ENCODE data around the gene TRABD2B. TPM values are rescaled to one million over a fixed set of nuclear protein-coding genes. Genes with fewer than 3 reads are reported as not detected.
"Not testable (repeated sequence)": the region's sequence is repeated elsewhere in the genome, so short reads cannot be mapped to it uniquely, and the experiment has no call there.

TRABD2B gene
- total RNA-seq, 1 donor from 2014 or later, result 6.7 TPM

DNA sequence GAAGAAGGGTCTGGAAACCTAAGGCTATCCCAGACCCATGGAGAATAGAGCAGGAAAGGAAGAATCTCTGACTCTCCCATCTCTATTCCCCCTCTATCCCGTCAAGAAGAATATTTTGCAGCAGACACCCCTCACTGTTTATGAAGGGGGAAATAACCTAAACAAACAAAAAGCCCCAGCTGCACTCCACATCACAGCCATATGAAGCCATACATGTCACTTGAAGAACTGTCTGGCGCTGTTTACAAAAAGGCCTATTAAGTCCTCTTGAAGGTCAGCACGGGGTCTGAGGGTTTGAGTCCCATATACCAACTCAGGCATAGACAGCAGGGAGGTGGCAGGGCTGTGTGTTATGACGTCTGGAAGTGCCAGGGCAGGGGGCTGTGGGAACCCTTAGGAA is 31.4 kb downstream of the TRABD2B start:
- Mint-ChIP-seq H3K27ac (no peak overlapping the region), H3K4me3 (no peak overlapping the region), H3K36me3 (no peaks in the 10 kb centered on the region), H3K9me3 (peaks cover 3% of the 10 kb centered on the region), H3K4me1 (ENCODE audit: unreplicated experiment) (peaks cover 47% of the 10 kb centered on the region), H3K27me3 (peaks cover 7% of the 10 kb centered on the region)
- TF ChIP-seq, protein P1, sequence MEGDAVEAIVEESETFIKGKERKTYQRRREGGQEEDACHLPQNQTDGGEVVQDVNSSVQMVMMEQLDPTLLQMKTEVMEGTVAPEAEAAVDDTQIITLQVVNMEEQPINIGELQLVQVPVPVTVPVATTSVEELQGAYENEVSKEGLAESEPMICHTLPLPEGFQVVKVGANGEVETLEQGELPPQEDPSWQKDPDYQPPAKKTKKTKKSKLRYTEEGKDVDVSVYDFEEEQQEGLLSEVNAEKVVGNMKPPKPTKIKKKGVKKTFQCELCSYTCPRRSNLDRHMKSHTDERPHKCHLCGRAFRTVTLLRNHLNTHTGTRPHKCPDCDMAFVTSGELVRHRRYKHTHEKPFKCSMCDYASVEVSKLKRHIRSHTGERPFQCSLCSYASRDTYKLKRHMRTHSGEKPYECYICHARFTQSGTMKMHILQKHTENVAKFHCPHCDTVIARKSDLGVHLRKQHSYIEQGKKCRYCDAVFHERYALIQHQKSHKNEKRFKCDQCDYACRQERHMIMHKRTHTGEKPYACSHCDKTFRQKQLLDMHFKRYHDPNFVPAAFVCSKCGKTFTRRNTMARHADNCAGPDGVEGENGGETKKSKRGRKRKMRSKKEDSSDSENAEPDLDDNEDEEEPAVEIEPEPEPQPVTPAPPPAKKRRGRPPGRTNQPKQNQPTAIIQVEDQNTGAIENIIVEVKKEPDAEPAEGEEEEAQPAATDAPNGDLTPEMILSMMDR (conservative IDR thresholded peaks at IDR 0.05), result no peak
- DNase-seq (ENCODE audit: extremely low spot score, unreplicated experiment), result no peak

DNA sequence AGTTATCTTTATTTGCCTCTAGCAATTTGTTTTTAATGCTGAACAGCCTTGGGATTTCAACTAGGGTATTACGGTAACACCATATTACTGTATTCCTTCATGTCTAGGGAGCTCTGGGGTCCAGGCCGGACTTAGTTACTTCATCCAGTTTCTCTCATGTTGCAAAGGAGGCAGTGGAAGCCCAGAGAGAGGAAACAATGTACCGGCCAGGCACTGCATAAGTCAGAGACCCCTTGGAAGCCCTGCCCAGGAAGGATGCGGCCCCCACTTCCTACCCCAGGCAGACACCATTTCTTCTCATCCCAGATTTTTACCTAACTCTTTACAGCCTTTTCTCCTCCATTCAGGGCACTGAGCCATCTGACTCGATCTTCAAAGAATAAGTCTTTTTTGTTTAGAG is 32.5 kb downstream of the TRABD2B start:
- no peak for DNase-seq (ENCODE audit: extremely low spot score, unreplicated experiment)
- no peaks in the 10 kb centered on the region for H3K36me3 Mint-ChIP-seq
- no peaks in the 10 kb centered on the region for H3K27me3 Mint-ChIP-seq
- peaks cover 35% of the 10 kb centered on the region for H3K4me1 Mint-ChIP-seq (ENCODE audit: unreplicated experiment)
- H3K27ac Mint-ChIP-seq, result no peak overlapping the region
- TF ChIP-seq, protein P1 (conservative IDR thresholded peaks at IDR 0.05), result no peak
- peaks cover 3% of the 10 kb centered on the region for H3K9me3 Mint-ChIP-seq
- H3K4me3 Mint-ChIP-seq, result no peak overlapping the region

DNA sequence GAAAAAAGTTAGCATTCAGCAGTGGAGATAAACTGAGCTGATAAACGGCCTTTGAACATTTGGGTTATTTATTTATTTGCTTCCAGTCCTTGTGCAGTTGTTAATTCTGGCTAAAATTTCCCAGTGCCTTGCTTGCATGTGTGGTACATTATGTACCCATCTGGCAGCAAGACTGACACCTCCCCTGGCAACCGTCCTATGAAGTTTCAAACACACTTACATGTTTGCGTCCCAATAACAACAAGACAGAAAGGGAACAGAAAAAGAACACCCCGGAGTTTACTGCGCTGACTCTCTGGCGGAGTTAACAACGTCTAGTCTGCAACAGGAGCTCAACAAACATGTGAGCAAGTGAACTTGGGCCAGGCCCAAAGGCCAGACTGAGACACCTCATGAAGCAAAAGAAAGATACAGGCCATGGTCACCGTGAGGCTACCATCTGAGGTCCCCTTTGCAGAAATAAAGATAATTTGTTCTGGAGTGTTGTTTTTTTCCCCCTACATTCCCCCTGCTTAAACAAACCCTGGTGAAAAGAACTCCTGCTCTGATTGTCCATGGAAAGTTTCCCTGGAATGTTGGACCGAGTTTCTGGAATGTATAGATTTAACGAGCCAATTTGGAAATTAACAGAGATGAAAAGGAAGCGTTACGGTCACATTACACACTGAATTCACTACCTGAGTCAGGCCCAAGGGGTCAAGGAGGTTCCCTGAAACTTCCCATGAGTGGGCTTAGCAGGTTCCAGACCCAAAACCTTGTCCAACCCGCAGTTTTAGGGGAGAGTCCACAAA is 33.4 kb downstream of the TRABD2B start:
- peaks cover 8% of the 10 kb centered on the region for H3K9me3 Mint-ChIP-seq
- peaks cover 30% of the 10 kb centered on the region for H3K4me1 Mint-ChIP-seq (ENCODE audit: unreplicated experiment)
- TF ChIP-seq, protein P1 (conservative IDR thresholded peaks at IDR 0.05), result no peak
- H3K36me3 Mint-ChIP-seq, result no peaks in the 10 kb centered on the region
- H3K4me3 Mint-ChIP-seq, result no peak overlapping the region
- no peak for DNase-seq (ENCODE audit: extremely low spot score, unreplicated experiment)
- no peak overlapping the region for H3K27ac Mint-ChIP-seq
- H3K27me3 Mint-ChIP-seq, result peaks cover 2% of the 10 kb centered on the region

DNA sequence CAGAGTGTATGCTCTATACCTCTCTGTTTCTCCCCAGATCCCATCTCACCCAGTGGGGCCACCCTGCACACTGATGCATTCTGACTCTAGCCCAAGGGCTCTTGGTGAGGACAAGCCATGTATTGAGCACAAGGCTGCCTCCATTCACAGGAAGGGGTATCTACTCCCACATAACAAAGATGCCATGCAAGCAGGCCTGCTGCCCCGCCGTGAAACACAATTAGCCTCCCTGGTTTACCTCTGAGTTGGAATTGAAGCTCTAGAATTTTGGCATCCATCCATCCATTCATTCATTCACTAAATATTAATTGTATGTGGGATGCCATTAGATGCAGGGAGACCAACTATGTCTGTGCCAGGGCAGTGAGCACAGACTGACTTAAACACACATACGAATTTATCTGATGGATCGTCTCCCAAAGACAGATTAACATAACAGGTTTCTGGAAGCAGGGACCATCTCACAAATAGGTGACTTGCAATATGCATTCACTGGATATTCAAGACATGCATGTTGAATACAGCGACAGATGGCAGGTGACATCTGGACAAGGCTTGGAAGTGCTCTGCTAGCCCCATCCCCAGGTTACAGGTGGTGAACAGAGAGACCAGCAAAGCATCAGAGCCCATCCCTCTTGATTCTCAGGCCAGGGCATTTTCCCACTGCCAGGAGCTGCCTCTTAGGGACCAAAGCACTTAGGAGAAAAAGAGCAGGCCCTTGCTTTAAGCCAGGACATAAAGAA is 34.3 kb downstream of the TRABD2B start:
- no peaks in the 10 kb centered on the region for H3K36me3 Mint-ChIP-seq
- H3K27me3 Mint-ChIP-seq, result peaks cover 4% of the 10 kb centered on the region
- peaks cover 22% of the 10 kb centered on the region for H3K4me1 Mint-ChIP-seq (ENCODE audit: unreplicated experiment)
- H3K27ac Mint-ChIP-seq, result no peak overlapping the region
- H3K4me3 Mint-ChIP-seq, result no peak overlapping the region
- DNase-seq (ENCODE audit: extremely low spot score, unreplicated experiment), result no peak
- peaks cover 8% of the 10 kb centered on the region for H3K9me3 Mint-ChIP-seq
- TF ChIP-seq, protein P1 (conservative IDR thresholded peaks at IDR 0.05), result no peak

DNA sequence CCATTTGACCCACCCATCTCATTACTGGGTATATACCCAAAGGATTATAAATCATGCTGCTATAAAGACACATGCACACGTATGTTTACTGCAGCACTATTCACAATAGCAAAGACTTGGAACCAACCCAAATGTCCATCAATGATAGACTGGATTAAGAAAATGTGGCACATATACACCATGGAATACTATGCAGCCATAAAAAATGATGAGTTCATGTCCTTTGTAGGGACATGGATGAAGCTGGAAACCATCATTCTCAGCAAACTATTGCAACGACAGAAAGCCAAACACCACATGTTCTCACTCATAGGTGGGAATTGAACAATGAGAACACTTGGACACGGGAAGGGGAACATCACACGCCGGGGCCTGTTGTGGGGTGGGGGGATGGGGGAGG is 35.4 kb downstream of the TRABD2B start:
- H3K4me1 Mint-ChIP-seq (ENCODE audit: unreplicated experiment), result peaks cover 20% of the 10 kb centered on the region
- H3K9me3 Mint-ChIP-seq; H3K4me3 Mint-ChIP-seq; DNase-seq (ENCODE audit: extremely low spot score, unreplicated experiment); H3K27ac Mint-ChIP-seq; H3K27me3 Mint-ChIP-seq; H3K36me3 Mint-ChIP-seq: not testable (repeated sequence)

DNA sequence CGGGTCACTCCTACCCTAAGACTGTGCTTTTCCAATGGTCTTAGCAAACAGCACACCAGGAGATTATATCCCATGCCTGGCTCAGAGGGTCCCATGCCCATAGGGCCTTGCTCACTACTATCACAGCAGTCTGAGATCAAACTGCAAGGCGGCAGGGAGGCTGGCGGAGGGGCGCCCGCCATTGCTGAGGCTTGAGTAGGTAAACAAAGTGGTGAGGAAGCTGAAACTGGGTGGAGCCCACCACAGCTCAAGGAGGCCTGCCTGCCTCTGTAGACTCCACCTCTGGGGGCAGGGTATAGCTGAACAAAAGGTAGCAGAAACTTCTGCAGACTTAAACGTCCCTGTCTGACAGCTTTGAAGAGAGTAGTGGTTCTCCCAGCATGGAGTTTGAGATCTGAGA is 40.7 kb downstream of the TRABD2B start:
- H3K27me3 Mint-ChIP-seq, result peaks cover 13% of the 10 kb centered on the region
- not testable (repeated sequence) for H3K27ac Mint-ChIP-seq; H3K9me3 Mint-ChIP-seq; H3K4me3 Mint-ChIP-seq; H3K36me3 Mint-ChIP-seq; H3K4me1 Mint-ChIP-seq (ENCODE audit: unreplicated experiment); DNase-seq (ENCODE audit: extremely low spot score, unreplicated experiment)

Measured in type B pancreatic cell (in vitro differentiated cells).